CD4-positive, alpha-beta memory T cell (primary cell): ENCODE measurements around the gene SGK1. TPM values are rescaled to one million over a fixed set of nuclear protein-coding genes. Genes with fewer than 3 reads are reported as not detected.

Source experiments
- CTCF ChIA-PET: fragments of 350-600 bp; sonication (Branson Sonifier 250); formaldehyde crosslinking; loops from one replicate; lab custom pipeline; 2021; ENCODE audit warnings: inconsistent platforms; ENCODE audit not compliant: partially characterized antibody; lab: Charles Lee
- POLR2A ChIA-PET: fragments of 350-600 bp; sonication (Branson Sonifier 250); formaldehyde crosslinking; loops from one replicate; lab custom pipeline; 2021; ENCODE audit not compliant: partially characterized antibody; lab: Charles Lee
- DNase-seq, 5 donors: peaks; one replicate each; pipeline versions ENCODE4 v3.0.0 to v3.0.0-alpha.2; 2020 to 2022; ENCODE audit warnings: mixed read lengths in 1 of 5
- H3K27ac ChIP-seq: one replicate; pipeline ENCODE4 v1.7.0; 2013; ENCODE audit warnings: low read depth, low read length
- H3K27me3 ChIP-seq: 2 replicates; pipeline ENCODE4 v1.7.0; 2013; ENCODE audit warnings: mild to moderate bottlenecking, low read length, moderate library complexity; ENCODE audit not compliant: insufficient read depth
- H3K36me3 ChIP-seq: 2 replicates; pipeline ENCODE4 v1.7.0; 2013; ENCODE audit warnings: mild to moderate bottlenecking, low read length, moderate library complexity; ENCODE audit not compliant: insufficient read depth
- H3K4me1 ChIP-seq: 2 replicates; pipeline ENCODE4 v1.7.0; 2013; ENCODE audit warnings: mild to moderate bottlenecking, low read length, moderate library complexity; ENCODE audit not compliant: insufficient read depth
- H3K4me3 ChIP-seq, 2 donors: one replicate each; pipeline ENCODE4 v1.7.0; 2013; ENCODE audit warnings: low read length in 2 of 2, mild to moderate bottlenecking in 1 of 2
- H3K9me3 ChIP-seq, 2 donors: one replicate each; pipeline ENCODE4 v1.7.0; 2013; ENCODE audit warnings: low read length in 2 of 2, control low read depth in 1 of 2; ENCODE audit not compliant: control insufficient read depth in 1 of 2
- H3K27ac Mint-ChIP-seq, 7 donors: one replicate each; pipeline ENCODE4 v1.8.0; 2020 to 2021; ENCODE audit warnings: mixed read lengths in 7 of 7, mild to moderate bottlenecking in 6 of 7, inconsistent platforms in 3 of 7, moderate library complexity in 3 of 7
- H3K27me3 Mint-ChIP-seq, 2 donors: one replicate each; pipeline ENCODE4 v1.8.0; 2020 to 2021; ENCODE audit warnings: mixed read lengths in 2 of 2
- H3K36me3 Mint-ChIP-seq, 2 donors: one replicate each; pipeline ENCODE4 v1.8.0; 2020 to 2021; ENCODE audit warnings: mixed read lengths in 2 of 2, inconsistent platforms in 1 of 2, mild to moderate bottlenecking in 1 of 2
- H3K4me1 Mint-ChIP-seq, 4 donors: one replicate each; pipeline ENCODE4 v1.8.0; 2020 to 2021; ENCODE audit warnings: mixed read lengths in 4 of 4, mild to moderate bottlenecking in 1 of 4
- H3K4me3 Mint-ChIP-seq, 8 donors: one replicate each; pipeline ENCODE4 v1.8.0; 2020 to 2021; ENCODE audit warnings: mixed read lengths in 8 of 8, mild to moderate bottlenecking in 7 of 8, moderate library complexity in 6 of 8, inconsistent platforms in 3 of 8
- H3K9me3 Mint-ChIP-seq, 8 donors: one replicate each; pipeline ENCODE4 v1.8.0; 2020 to 2021; ENCODE audit warnings: mixed read lengths in 8 of 8, mild to moderate bottlenecking in 5 of 8, inconsistent platforms in 3 of 8, moderate library complexity in 1 of 8
- intact Hi-C: fragments of 100-400 bp; cut with micrococcal nuclease; formaldehyde crosslinking; loops from one replicate; pipeline ENCODE4 v1.15.1; 2023
- polyA plus RNA-seq, 2 donors: library from polyadenylated mRNA; unstranded; fragments of 300-500 nt; fragmentation: Illumina TruSeq; gene quantifications; one replicate each; pipeline ENCODE4 v1.2.3, GENCODE V29; 2021
- total RNA-seq, 2 experiments: library from RNA; stranded (reverse); gene quantifications; one replicate each; pipeline ENCODE4 v1.2.3, GENCODE V29; 2021

SGK1 gene
- total and polyA plus RNA-seq, 4 experiments from 2014 or later = 5.8 to 46.9 (median 15.1) TPM

DNA sequence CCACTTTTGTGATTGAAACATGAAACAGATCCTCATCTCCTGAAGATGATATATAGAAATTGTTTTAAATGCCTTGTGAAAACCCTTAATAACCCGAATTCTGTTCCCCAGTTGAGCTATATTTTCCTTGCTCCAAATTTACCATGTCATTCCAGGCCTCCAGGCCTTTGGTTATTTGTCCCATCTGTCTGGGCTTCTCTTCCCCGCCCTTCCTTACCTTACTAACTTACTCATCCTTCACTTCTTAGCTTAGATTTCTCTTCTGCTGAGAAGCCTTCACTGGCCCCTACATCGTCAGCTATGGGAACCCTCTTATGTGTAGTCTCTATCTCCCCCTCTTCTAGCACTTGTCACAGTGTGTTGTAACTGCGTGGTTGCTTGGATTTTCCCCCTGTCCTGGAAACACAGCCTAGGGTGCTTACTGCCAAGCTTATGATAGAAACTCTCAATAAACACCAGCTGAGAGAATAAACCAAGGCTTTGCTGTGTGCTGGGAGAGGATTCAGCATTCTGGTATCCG lies 68.6 kb downstream of the SGK1 start:
- ChIA-PET POLR2A (interaction anchor here (0.7 kb wide), 2 partner anchors 70 to 75 kb away, joined by 3 read pairs; no protein-coding TSS in a partner anchor), CTCF (interaction anchor here (1.5 kb wide), 1 partner anchor 392 kb away, joined by 6 read pairs; no protein-coding TSS in a partner anchor)
- Mint-ChIP-seq H3K27ac (peak overlapping the region; percentile 65 to 98 (median 90)), H3K9me3 (peaks cover 0 to 2% (median 0%) of the 10 kb centered on the region in 8 donors), H3K4me1 (peaks cover 40 to 61% (median 53%) of the 10 kb centered on the region in 4 donors), H3K27me3 (no peaks in the 10 kb centered on the region), H3K4me3 (peak overlapping the region in 5 of 8 donors; percentile 48 to 72 (median 59)), H3K36me3 (no peaks in the 10 kb centered on the region)
- Histone ChIP-seq H3K4me3 (no peak overlapping the region), H3K27me3 (no peaks in the 10 kb centered on the region), H3K9me3 (no peaks in the 10 kb centered on the region), H3K27ac (no peak overlapping the region), H3K36me3 (no peaks in the 10 kb centered on the region), H3K4me1 (peaks cover 63% of the 10 kb centered on the region)
- intact Hi-C loops = no loop called here
- no peak for DNase-seq

DNA sequence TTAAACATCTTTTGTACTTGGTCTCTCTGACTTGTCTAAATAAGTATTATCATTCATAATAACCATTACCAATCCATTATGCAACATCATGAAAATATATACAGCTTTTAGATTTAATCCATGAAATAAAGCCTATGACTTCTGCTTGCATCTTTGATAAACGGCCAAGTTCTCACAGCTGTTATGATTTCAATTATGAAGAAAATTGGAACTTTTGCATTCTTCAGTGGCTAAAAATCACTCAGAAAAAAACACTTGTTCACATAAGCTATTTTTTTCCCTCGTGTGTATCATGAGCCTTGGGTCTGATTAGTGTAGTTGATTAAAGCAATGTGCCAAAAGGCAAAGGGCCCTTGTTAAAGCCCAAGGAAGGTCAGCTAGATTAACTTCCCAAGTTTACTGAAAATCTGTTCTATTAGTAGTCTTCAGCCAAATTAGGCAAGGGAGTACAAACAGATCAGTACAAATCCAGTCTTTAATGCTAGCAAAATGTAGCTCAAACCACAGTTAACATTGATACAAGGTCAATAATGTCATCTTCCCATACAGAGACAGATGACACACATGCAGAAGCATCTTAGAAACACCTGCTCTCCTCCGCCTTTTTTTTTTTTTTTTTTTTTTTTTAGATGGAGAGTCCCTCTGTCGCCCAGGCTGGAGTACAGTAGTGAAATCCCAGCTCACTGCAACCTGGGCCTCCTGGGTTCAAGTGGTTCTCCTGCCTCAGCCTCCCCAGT lies 69.9 kb downstream of the SGK1 start:
- Mint-ChIP-seq H3K4me3 (peak overlapping the region in 6 of 8 donors; percentile 14 to 82 (median 76)), H3K27ac (peak overlapping the region; percentile 90 to 99 (median 98)), H3K27me3 (no peaks in the 10 kb centered on the region), H3K4me1 (peaks cover 43 to 65% (median 54%) of the 10 kb centered on the region in 4 donors), H3K9me3 (peaks cover 0 to 4% (median 0%) of the 10 kb centered on the region in 8 donors), H3K36me3 (no peaks in the 10 kb centered on the region)
- CTCF ChIA-PET = interaction anchor here (1.0 to 1.6 kb wide), 3 partner anchors 70 to 393 kb away, joined by 3 to 8 read pairs (median 6); no protein-coding TSS in a partner anchor
- DNase-seq = no peak
- intact Hi-C loops = loop anchor here (1.0 to 2.0 kb wide), 4 partner anchors 41 to 393 kb away; no protein-coding TSS in a partner anchor
- Histone ChIP-seq H3K27me3 (no peaks in the 10 kb centered on the region), H3K36me3 (no peaks in the 10 kb centered on the region), H3K9me3 (no peaks in the 10 kb centered on the region), H3K4me1 (peaks cover 63% of the 10 kb centered on the region), H3K27ac (peak overlapping the region; percentile 60), H3K4me3 (peak overlapping the region in 1 of 2 donors; percentile 5)
- POLR2A ChIA-PET = interaction anchor here (0.6 to 1.6 kb wide), 6 partner anchors 11 to 188 kb away, joined by 3 to 5 read pairs (median 4); partner anchors contain the start of gene SGK1

DNA sequence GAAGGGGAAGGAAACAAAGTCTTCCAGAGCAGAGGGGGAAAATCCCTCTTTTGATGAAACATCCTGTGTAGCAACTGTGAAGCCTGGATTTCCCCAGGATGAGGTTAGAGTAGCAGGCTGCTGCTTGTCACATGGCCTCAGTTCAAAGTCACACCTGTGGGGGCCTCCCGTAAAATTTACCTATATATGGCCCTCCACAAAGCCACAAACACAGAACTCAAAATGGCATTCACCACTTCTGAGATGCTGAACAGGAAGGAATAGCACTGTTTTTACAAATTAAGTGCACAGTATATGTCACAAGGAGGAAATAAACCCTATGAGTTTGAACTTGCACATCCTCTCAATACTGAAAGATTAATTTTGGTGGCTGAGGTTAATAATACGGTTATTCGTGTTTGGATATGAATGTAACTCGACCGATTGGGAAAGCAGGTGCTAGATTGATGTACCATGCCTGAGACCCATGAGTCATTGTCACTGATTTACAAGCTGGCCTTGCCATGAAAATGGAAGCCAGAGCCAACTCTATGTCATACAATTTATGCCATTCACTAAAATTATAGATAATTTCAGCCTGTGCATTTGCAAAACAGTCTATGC lies 70.6 kb downstream of the SGK1 start:
- ChIA-PET POLR2A (interaction anchor here (0.6 to 1.6 kb wide), 7 partner anchors 10 to 189 kb away, joined by 3 to 5 read pairs (median 3); partner anchors contain the start of gene SGK1), CTCF (interaction anchor here (1.6 kb wide), 1 partner anchor 69 kb away, joined by 8 read pairs; no protein-coding TSS in a partner anchor)
- Histone ChIP-seq H3K27ac (peak overlapping the region; percentile 60), H3K9me3 (no peaks in the 10 kb centered on the region), H3K36me3 (no peaks in the 10 kb centered on the region), H3K4me3 (peak overlapping the region in 1 of 2 donors; percentile 5), H3K4me1 (peaks cover 63% of the 10 kb centered on the region), H3K27me3 (no peaks in the 10 kb centered on the region)
- peak; percentile 85 to 95 (median 92) for DNase-seq
- Mint-ChIP-seq H3K4me3 (peak overlapping the region; percentile 60 to 82 (median 76)), H3K36me3 (no peaks in the 10 kb centered on the region), H3K9me3 (peaks cover 0 to 4% (median 0%) of the 10 kb centered on the region in 8 donors), H3K27me3 (no peaks in the 10 kb centered on the region), H3K27ac (peak overlapping the region; percentile 90 to 99 (median 98)), H3K4me1 (peaks cover 43 to 65% (median 54%) of the 10 kb centered on the region in 4 donors)
- intact Hi-C loops = loop anchor here (1.0 to 2.0 kb wide), 4 partner anchors 41 to 394 kb away; no protein-coding TSS in a partner anchor

DNA sequence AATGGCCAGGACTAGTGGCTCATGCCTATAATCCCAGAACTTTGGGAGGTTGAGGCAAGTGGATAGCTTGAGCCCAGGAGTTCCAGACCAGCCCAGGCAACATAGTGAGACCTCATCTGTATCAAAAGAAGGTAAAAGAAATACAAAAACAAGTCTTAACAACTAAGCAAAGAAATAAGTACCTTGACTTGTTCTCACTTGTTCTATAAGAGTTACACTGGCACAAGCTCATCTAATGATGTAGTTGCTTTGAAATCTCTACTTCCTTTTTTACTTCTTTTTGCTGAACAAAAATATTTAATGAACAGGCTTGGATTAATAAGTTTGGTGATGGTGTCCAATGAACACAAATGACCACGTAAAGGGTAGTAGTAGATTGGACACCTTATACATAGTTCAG lies 72.2 kb downstream of the SGK1 start:
- H3K4me1 ChIP-seq = peaks cover 68% of the 10 kb centered on the region
- no peaks in the 10 kb centered on the region for H3K9me3 ChIP-seq
- peak overlapping the region; percentile 84 to 99 (median 90) for H3K27ac Mint-ChIP-seq
- ChIA-PET POLR2A (interaction anchor here (1.4 kb wide), 1 partner anchor 44 kb away, joined by 5 read pairs; no protein-coding TSS in a partner anchor), CTCF (interaction anchor here (0.9 kb wide), 1 partner anchor 58 kb away, joined by 3 read pairs; no protein-coding TSS in a partner anchor)
- peaks cover 0 to 6% (median 0%) of the 10 kb centered on the region in 8 donors for H3K9me3 Mint-ChIP-seq
- DNase-seq = no peak
- H3K36me3 ChIP-seq = no peaks in the 10 kb centered on the region
- intact Hi-C loops = loop anchor here (2.0 kb wide), 2 partner anchors 43 to 71 kb away; no protein-coding TSS in a partner anchor
- H3K27ac ChIP-seq = peak overlapping the region; percentile 60
- no peak overlapping the region for H3K4me3 ChIP-seq
- no peaks in the 10 kb centered on the region for H3K36me3 Mint-ChIP-seq
- H3K27me3 ChIP-seq = no peaks in the 10 kb centered on the region
- no peaks in the 10 kb centered on the region for H3K27me3 Mint-ChIP-seq
- peak overlapping the region in 3 of 8 donors; percentile 4 to 36 (median 9) for H3K4me3 Mint-ChIP-seq
- peaks cover 47 to 71% (median 62%) of the 10 kb centered on the region in 4 donors for H3K4me1 Mint-ChIP-seq

DNA sequence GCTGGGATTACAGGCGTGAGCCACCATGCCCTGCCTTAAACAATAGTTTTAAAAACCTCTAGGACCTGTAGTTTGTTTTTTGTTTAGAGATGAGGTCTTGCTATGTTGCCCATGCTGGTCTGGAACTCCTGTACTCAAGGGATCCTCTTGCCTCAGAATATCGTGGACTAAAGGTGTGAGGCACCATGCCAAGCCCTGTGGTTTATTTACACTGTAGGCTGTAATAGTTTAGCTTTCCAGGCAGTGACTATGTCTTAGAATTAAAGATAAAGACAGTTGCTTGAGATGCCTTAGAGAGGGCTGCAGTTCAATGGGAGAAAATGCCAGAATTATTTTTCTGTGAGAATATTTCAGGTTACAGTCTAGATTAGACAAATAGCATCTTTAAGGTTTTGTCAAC lies 72.9 kb downstream of the SGK1 start:
- no peak overlapping the region for H3K27ac ChIP-seq
- no peaks in the 10 kb centered on the region for H3K27me3 Mint-ChIP-seq
- intact Hi-C loops = no loop called here

DNA sequence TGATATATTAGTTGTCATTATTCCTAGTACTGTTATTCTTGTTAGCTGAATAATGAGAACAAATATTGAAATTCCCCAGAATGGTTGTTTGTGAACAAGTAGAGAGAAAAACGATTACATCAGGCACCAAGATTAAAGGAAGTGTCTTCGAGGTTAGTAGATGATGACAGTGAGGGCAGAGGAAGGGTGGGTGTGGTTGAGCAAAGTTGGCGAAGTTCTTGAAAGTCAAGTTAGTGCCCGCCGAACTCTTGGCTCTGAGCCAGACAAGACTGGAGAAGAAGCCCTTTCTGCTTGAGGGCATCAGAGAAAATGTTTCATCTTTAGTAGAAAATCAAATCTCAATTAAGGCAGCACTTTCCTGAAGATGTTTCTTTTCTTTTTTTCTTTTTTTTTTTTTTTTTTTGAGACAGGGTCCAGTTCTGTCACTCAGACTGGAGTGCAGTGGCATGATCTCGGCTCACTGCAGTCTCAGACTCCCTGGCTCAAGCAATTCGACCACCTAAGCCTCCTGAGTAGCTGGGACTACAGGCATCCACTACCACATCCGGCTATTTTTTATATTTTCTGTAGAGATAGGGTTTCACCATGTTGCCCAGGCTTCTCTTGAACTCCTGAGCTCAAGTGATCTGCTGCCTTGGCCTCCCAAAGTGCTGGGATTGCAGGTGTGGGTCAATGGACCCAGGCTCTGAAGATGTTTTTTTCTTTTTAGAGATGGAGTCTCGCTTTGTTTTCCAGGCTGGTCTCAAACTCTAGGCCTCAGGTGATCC lies 77.1 kb downstream of the SGK1 start:
- intact Hi-C loops = loop anchor here (1.0 kb wide), 1 partner anchor 63 kb away; no protein-coding TSS in a partner anchor
- peaks cover 33 to 62% (median 47%) of the 10 kb centered on the region in 4 donors for H3K4me1 Mint-ChIP-seq
- H3K27me3 Mint-ChIP-seq = no peaks in the 10 kb centered on the region
- no peaks in the 10 kb centered on the region for H3K36me3 Mint-ChIP-seq
- H3K4me1 ChIP-seq = peaks cover 49% of the 10 kb centered on the region
- peak overlapping the region; percentile 52 for H3K27ac ChIP-seq
- H3K36me3 ChIP-seq = no peaks in the 10 kb centered on the region
- peak overlapping the region; percentile 1 to 80 (median 46) for H3K4me3 Mint-ChIP-seq
- H3K27ac Mint-ChIP-seq = peak overlapping the region; percentile 77 to 94 (median 92)
- DNase-seq = peak; percentile 83 to 95 (median 89)
- POLR2A ChIA-PET = no interaction called here
- H3K27me3 ChIP-seq = no peaks in the 10 kb centered on the region
- peaks cover 0 to 6% (median 0%) of the 10 kb centered on the region in 8 donors for H3K9me3 Mint-ChIP-seq
- no peaks in the 10 kb centered on the region for H3K9me3 ChIP-seq
- CTCF ChIA-PET = interaction anchor here (0.8 to 2.6 kb wide), 6 partner anchors 35 to 400 kb away, joined by 3 to 7 read pairs (median 3); no protein-coding TSS in a partner anchor
- H3K4me3 ChIP-seq = no peak overlapping the region

More for the DNA sequence above, 72.9 kb downstream of the SGK1 start:
- Mint-ChIP-seq H3K9me3 (peaks cover 0 to 6% (median 0%) of the 10 kb centered on the region in 8 donors), H3K27ac (peak overlapping the region; percentile 41 to 99 (median 88)), H3K4me1 (peaks cover 47 to 71% (median 62%) of the 10 kb centered on the region in 4 donors), H3K36me3 (no peaks in the 10 kb centered on the region), H3K4me3 (peak overlapping the region in 3 of 8 donors; percentile 39 to 60 (median 51))
- Histone ChIP-seq H3K27me3 (no peaks in the 10 kb centered on the region), H3K9me3 (no peaks in the 10 kb centered on the region), H3K4me1 (peaks cover 68% of the 10 kb centered on the region), H3K36me3 (no peaks in the 10 kb centered on the region), H3K4me3 (no peak overlapping the region)
- ChIA-PET POLR2A (interaction anchor here (1.4 kb wide), 1 partner anchor 45 kb away, joined by 5 read pairs; no protein-coding TSS in a partner anchor), CTCF (no interaction called here)
- DNase-seq = no peak
